Middle frontal gyrus (tissue), 1 donor: ENCODE measurements around the gene STAT3.
A peak's percentile ranks its signal among the peaks of the same experiment; 100 is the strongest.
"Not testable (repeated sequence)": the region's sequence is repeated elsewhere in the genome, so short reads cannot be mapped to it uniquely, and the experiment has no call there.

ENCODE experiments used
- DNase-seq: peaks from one replicate; pipeline ENCODE4 v3.0.0-alpha.2; 2015; ENCODE audit warnings: low spot score; ENCODE audit errors: extremely low spot score

Gene STAT3

DNA sequence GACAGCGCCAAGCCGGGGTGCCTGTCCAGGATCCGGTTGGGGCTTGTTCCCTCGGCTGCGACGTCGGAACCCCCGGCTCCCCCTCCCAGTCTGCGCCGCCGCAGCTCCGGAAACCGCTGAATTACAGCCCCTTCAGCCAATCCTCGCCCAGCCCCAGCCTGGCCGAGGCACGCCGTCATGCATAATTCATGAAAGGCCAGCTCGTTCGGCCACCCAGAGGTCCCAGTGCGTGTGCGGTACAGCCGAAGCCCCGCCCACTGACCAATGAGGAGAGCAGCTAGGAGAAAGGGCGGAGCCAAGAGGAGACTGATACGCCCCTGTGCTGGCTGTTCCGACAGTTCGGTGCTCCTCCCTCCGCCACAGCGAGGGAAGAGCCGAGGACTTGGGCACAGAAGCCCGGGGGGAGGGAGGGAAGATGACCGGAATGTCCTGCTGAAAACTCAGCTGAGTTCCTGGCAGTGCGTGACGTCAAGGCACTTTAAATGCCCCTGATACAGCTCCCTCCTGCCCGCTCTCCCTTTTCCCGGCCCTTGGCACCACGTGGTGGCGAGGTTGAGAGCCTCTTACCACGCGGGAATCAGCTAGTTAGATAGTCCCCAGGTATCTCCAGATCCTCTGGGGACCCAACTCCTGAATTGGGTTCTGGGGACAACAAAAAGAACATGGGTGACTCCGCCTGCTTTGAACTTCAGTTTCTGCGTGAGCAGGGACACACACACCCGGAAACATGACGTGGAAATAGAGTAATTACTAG lies at the start of gene STAT3:
Gene STAT3, minus strand, starts transcription at position 62 of the 754 bp plus-strand sequence. CDS start 39,926 bp downstream, outside the sequence.
- peak; percentile 100 for DNase-seq

DNA sequence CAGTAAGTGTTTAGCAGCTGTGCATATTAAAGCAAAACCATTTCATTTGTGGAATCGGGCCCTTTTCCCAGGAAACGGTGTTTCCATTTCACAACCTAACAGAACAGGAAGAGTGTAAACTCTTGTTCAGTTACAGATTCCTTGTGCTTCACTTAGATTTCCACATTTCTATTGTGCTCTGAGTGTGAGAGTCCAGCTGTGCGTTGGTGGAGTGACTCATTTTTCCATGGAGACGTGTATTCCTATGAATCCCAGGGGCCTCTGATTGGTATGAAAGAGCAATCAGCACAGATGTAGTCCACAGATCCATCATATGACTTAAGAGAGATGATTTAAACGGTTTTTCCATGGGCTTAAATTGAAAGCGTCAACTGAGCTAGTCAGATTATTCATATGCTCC lies 48.1 kb upstream of the STAT3 start:
- peak; percentile 26 for DNase-seq

DNA sequence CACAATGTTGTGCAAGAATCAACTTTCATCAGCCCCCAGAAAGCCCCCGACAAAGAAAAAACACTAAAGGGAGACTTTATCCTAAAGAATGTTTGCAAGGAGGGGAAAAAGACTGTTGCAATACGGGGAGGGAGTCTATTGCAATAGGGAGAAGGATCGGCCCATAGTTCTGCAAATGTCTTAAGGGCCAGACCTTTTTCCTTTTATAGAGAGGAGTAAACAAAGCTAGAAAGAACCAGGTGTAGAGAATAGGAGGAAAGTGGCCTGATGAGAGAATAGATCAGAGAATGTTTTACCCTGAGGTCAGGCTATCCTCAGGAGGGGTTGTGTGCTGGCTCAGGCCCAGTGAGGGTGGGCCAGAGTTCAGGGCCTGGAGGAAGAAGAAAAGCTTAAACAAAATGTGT lies 43.5 kb upstream of the STAT3 start:
- no peak for DNase-seq

DNA sequence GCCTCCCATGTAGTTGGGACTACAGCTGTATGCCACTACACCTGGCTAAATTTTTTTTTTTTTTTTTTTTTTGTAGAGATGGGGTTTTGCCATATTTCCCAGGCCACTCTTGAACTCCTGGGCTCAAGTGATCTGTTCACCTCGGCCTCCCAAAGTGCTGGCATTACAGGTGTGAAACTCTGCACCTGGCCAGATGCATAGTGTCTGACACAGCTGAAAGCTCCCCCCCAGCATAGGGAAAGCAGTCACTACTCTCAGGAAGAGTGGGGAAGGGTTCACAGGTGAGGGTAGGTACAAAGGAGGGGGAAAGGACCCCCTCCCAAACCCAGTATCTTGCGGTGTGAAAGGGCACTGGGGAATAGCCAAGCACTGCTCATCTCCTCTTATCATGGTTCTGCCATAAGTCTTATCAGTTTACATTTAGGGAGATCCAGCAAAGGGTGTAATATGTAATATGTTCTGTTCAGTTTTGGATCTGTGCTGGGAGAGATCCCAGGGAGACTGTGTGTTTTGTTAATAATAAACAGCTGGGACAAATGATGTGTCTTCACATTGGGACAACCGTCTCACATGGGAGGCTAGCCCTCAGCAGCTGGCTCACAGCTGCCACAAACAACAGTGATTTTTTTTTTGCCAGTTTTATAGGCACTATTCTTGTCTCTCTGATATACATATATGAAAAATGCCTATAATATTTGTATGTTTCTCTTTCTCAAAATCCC lies 41.6 kb upstream of the STAT3 start:
- no peak for DNase-seq

DNA sequence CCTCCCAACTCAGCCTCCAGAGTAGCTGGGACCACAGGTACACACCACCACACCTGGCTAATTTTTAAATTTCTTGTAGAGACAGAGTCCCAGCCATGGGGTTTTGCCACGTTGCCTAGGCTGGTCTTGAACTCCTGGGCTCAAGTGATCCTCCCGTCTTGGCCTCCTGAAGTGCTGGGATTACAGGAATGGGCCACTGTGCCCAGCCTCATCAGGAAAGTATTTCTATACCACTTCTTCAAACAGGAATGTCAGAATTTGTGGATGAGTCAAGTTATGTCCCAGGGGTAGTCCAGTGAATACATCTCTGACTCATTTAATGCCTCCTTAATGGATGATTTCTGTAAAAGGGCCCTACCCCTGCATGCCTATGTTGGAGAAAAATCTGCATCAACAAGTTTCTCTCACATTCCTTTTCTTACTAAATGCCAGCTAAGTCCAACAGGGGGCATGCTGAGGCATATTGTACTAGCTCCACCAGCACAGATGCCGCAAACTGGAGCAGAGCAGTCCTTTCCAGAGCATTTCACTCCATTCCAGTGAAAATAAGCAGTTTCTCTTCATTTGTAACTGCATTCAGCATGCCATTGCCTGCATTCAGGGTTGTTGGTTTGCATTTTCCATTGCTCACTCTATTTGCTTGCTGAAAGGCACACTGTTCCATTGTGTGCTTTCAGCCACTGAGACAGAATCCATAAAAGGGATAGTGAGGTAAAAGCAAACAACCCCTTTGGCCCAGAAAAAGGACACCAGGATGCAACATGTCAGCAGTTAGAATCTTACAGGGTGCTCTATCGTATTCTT lies 40.1 kb upstream of the STAT3 start:
- peak; percentile 22 for DNase-seq

DNA sequence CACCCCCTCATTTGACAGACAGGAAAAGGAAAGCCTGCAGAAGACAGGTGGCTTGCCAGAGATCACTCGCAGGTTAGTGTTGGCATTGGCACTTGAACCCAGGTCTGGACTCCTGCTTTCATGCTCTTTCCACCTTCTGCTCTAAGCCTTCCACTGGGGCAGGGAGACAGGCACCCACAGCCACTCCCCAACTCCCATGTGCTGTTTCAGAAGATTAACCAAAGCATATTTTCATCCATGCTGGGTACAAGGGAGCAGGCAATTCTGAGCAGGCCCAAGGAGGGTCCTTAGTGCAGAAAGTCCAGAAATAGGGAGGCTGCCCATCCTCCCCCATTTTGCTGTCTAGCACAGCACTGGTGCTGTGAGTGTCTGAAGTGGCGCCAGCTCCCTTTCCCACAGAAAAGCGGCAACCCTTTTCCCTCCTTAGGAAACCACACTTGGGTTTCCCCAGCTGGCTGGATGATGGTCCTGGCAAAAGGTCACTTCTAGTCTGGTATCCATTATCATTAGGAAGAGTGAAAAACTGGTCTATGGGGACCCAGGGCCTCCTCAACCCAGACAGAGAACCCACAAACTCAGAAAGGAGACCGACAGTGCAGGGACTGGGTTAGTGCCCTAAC lies 36.9 kb upstream of the STAT3 start:
- no peak for DNase-seq

DNA sequence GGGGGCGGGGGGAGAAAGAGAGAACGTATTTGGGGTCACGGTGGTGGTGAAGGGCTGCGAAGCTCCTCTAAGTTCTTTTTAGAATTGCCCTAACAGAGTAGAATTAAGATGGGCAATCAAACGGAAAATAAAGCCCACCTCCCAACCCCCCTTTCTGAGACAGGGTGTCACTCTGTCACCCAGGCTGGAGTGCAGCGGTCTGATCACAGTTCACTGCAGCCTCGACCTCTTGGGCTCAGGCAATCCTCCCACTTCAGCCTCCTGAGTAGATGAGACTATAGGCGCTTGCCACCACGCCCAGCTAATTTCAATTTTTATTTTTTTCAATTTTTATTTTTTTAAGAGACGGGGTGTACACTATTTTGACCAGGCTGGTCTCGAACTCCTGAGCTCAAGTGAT lies 35.5 kb upstream of the STAT3 start:
- no peak for DNase-seq

DNA sequence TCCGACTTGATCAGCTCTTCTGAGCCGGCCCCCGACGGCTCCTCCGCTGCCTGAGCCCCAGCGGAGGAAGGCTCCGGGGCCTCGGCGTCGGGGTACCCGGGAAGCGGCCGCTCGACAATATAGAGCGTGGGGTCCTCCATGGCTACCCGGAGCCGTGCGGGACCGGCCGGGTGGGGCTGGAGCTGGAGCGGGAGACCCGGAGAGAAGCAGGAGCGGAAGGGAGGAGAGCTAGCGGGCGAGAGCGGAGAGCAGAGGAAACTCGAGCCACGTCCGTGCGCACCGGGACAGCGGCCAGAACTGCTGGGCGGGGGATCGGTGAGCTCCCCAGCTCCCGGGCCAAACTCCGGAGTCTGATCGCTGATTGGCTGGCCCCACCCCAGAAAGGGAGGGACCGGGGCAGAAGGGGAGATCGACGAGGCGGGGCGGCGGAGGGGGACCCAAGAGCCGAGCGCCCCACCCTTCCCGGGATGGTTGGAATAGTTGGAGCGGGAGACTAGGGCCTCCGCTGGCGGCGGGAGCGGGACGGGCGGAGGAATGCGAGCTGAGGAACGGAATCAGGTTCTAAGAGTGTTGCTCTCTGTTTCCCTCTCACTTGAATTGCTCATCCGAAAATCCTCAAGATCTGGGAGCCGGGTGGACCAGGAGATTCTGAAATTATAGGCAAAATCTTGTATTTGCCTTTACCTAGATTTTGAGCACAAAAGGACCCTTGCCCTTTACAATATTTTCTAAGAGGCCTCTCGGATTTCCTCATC lies 34.9 kb upstream of the STAT3 start, which contains the start of gene CAVIN1:
Gene CAVIN1, minus strand, starts transcription at position 299 of the 755 bp plus-strand sequence. Its CDS starts 159 bp downstream, at position 140.
- peak; percentile 79 for DNase-seq

DNA sequence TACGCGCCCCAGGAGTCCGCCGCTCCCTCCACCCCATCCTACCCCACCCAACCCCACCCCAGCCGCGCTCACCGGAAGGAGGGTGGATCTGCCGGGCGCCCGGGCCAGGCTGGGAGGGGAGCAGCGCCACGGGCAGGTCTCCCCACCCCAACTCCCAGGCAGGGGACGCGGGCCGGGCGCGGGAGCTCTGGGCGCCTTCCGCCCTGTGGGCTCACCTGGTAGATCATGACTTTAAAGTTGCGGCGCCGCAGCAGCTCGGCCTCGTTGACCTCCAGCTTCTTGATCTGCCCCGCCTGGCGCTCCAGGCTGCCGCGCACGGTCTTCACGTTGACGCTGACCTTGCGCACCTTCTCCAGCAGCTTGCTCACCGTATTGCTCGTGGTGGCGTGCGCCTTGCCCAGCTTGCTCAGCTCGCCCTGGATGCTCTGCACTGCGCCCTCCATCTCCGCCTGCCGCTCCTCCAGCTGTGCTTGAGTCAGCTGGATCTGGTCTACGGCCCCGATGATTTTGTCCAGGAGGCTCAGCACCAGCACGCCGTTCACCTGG lies 34.2 kb upstream of the STAT3 start:
- DNase-seq = no peak

DNA sequence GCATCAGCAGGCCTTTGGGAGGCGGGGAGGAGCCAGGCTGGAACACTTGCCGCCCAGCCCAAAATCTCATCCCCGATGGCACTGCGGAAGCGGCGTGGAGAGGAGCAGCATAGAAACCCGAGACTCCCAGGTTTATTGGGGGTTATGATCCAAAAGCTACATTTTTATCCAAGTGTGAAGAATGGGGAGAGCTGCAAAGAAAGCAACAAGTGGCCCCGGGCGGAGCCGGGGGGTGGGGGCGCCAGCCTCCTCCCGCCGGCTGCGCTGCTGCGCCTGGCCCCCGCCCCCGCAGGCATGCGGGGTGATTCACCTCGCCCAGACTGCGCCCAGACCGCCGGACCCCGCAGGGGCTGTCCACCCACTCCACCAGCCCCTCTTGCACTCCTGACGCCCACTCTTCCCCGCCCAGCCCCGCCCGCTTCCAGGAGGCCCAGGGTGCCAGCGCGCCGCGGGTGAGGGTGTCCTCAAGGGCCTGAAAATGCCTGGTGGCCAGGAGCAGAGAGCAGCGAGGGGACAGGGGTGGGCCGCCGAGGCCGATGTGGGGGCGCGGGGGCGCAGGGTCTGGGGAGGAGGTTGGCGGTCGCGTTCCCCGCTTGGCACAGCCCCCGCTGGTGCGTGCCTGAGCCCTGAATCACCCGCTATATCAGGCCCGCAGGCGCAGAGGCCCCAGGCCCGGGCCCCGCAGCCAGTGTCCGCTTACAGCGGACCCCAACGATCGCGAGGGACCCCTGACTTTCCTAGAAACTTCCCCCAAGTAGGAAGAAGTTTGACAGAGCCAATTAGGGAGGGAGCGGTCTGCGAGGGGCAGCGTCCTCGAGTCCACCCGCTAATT lies 33.5 kb upstream of the STAT3 start:
- no peak for DNase-seq

DNA sequence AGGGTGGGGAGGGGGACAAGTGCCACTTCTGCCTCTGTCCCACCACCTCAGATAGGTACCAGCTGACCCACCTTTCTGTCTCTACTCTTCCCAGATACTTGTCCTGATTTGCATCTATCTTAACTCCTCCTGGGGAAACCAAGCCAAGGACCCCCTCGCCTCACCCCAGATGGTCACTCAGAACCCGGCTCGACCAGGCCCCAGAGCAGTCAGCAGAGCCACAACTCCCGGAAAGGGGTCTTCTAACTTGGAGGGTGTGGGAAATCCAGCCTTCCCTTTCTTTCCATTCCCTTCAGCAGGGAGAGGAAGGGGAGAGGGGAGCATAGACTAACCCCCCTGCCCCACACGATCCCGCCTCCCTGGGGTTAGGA lies 32.9 kb upstream of the STAT3 start:
- DNase-seq = no peak

DNA sequence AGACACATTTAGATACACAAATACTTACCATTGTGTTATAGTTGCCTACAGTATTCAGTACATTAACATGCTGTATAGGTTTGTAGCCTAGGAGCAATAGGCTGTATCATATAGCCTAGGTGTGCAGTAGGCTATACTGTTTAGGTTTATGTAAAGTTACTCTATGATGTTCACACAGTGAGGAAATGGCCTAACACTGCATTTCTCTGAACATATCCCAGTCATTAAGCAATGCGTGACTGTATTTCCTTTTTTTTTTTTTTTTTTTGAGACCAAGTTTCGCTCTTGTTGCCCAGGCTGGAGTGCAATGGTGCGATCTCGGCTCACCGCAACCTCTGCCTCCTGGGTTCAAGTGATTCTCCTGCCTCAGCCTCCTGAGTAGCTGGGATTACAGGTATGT lies 29.7 kb upstream of the STAT3 start:
- not testable (repeated sequence) for DNase-seq

DNA sequence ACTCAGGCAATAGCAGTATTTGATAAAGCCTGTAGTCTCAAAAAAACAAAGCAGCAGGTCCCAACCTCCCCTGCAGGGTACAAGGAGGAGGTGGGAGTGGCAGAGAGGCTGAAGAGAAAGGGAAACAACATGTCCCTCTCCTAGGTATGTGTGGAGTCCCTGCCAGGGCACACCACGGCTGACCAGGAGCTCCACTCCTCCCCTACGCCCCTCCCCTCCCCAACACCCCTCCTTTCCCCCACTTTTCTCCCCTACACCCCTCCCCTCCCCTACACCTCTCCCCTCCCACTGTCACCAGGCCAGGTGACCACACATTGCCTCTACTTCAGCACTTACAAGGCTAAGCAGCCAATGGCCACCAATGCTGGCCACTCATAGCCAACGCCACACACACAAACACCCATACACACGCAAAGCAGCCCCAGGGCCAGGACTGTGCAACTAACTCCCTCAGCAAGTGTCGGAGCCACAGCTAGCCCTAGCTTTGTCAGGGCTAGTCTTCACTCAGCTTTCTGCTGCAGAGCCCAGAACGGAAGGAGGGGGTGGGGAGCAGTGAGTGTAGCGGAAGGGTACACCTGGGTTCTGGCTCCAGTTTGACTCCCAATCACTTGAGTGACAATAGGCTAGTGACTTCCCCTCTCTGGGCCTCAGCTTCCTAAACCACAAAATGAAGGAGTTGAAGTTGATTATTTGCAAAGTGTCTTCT lies 26.6 kb upstream of the STAT3 start:
- no peak for DNase-seq

DNA sequence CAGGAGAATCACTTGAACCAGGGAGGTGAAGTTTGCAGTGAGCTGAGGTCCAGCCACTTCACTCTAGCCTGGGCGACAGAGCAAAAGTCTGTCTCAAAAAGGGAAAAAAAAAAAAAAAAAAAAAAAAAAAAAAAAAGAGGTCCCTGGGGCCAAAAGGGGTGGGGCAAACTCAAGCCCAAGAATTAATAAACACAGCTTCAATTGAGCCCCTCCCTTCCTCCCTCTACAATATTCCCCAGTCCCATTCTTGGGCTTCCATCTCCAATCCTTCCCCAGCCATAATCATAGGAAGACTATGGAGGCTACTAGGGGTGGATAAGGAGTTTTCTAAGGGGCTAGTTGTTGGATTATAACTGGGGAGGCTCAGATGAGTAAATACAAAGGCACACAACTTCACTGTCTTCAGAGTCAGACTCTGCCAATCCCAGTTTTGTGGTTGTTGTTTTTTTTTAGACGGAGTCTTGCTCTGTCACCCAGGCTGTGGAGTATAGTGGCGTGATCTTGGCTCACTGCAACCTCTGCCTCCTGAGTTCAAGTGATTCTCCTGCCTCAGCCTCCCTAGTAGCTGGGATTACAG lies 25.3 kb upstream of the STAT3 start:
- no peak for DNase-seq

DNA sequence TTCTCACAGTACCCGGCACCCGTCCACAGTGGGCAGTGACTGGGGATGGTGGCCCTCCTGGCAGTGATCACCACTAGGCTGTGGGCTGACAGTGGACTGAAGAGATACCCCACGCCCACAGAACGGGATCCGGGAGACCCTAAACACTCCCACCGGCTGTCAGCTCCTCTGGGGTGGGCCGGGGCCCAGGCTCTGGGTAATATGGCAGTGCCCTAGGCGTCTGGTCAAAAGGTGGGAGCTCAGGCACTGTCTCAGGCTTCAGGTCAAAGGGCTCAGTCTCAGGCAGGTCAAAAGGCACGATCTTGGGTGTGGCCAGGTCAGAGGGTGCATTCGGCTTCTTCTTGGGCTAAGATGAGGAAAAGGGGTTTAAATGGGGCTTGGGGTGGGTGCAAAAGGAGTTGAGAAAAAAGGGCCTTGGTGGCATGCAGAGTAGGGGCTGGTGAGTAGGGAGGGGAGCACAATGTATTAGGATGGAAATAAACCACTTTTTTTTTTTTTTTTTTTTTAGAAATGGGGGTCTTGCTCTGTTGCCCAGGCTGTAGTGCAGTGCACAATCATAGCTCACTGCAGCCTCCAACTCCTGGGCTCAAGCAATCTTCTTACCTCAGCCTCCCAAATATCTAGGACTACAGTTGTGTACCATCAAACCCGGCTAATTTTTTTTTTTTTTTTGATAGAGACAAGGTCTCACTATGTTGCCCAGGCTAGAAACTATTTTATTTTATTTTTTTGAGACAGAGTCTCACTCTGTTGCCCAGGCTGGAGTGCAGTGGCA lies 23.9 kb upstream of the STAT3 start:
- no peak for DNase-seq

DNA sequence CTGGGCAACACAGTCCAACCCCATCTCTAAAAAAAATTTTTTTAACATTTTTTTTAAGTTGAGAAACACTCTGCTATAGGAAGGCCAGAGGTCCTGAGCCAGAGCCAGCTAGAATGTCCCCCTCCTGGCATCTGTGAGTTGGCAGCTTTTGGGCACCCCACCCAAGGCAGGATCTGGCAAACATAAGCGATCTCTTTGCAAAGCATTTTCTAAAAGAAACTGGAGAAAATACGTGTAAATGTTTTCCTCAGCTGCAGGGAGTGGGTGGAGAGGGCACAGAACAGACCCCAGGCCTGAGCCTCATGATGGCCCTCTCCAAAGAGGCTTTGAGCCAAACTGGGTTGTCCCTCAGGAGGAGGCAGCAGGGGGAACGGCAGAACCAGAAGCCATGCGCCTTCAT lies 23.1 kb upstream of the STAT3 start:
- DNase-seq = no peak

DNA sequence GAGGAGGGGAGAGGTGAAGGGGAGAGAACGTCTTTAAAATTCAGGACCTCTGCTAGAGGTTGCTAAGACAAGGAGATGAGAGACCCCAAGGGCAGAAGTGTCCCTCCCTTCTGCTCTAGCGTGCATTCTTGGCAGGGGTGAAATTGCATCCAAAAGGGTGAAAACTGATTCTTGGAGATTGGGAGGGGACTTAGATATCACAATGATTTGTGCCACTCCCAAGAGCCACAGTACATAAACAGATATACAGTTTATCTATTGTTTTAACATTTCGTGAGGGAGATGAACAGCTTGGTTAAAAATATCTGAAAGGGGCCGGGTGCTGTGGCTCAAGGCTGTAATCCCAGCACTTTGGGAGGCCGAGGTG lies 22.1 kb upstream of the STAT3 start:
- DNase-seq = no peak
